ENCODE measurements around the gene TMPRSS11E. TPM values are rescaled to one million over a fixed set of nuclear protein-coding genes. Genes with fewer than 3 reads are reported as not detected.

TMPRSS11E gene
- total RNA-seq, 1 experiment from 2014 or later, result not detected

- no peak for ATAC-seq
- intact Hi-C loops (cut with micrococcal nuclease; ENCODE audit: unreplicated experiment) (no loop called here), in situ Hi-C loops (cut with HindIII; ENCODE audit: low pct_unique_long_range_greater_than_20kb, low sequenced_read_pairs) (no loop called here)
- TF ChIP-seq, protein P1, sequence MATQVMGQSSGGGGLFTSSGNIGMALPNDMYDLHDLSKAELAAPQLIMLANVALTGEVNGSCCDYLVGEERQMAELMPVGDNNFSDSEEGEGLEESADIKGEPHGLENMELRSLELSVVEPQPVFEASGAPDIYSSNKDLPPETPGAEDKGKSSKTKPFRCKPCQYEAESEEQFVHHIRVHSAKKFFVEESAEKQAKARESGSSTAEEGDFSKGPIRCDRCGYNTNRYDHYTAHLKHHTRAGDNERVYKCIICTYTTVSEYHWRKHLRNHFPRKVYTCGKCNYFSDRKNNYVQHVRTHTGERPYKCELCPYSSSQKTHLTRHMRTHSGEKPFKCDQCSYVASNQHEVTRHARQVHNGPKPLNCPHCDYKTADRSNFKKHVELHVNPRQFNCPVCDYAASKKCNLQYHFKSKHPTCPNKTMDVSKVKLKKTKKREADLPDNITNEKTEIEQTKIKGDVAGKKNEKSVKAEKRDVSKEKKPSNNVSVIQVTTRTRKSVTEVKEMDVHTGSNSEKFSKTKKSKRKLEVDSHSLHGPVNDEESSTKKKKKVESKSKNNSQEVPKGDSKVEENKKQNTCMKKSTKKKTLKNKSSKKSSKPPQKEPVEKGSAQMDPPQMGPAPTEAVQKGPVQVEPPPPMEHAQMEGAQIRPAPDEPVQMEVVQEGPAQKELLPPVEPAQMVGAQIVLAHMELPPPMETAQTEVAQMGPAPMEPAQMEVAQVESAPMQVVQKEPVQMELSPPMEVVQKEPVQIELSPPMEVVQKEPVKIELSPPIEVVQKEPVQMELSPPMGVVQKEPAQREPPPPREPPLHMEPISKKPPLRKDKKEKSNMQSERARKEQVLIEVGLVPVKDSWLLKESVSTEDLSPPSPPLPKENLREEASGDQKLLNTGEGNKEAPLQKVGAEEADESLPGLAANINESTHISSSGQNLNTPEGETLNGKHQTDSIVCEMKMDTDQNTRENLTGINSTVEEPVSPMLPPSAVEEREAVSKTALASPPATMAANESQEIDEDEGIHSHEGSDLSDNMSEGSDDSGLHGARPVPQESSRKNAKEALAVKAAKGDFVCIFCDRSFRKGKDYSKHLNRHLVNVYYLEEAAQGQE (IDR thresholded peaks at IDR 0.05; ENCODE audit: insufficient read depth in 1 of 2, low read depth in 2 of 2, low read length in 1 of 2), result no peak
- TF ChIP-seq SIN3A (IDR thresholded peaks at IDR 0.05; ENCODE audit: borderline replicate concordance, insufficient read depth, low read depth, low read length), result no peak
- TF ChIP-seq TCF7L2 (IDR thresholded peaks at IDR 0.05; ENCODE audit: low read depth, low read length), result no peak
- no peak for TF ChIP-seq POLR2AphosphoS5 (IDR thresholded peaks at IDR 0.05; ENCODE audit: low read depth, low read length)
- no peak for TF ChIP-seq CTCF (IDR thresholded peaks at IDR 0.05)
- no peak for DNase-seq (ENCODE audit: low read depth, low spot score)
- BruUV-seq (replicated peaks), result no TSS peak
- Histone ChIP-seq H3K27ac (ENCODE audit: low read length) (no peak overlapping the region), H3K9me3 (ENCODE audit: control insufficient read depth, insufficient read depth, low read depth, low read length) (no peaks in the 10 kb centered on the region), H3K27me3 (ENCODE audit: control insufficient read depth, insufficient read depth, low read length) (no peaks in the 10 kb centered on the region), H3K4me3 (ENCODE audit: low read depth in 2 of 2, low read length in 2 of 2) (no peak overlapping the region), H3K4me1 (ENCODE audit: control insufficient read depth, insufficient read depth, low read length) (no peaks in the 10 kb centered on the region), H3K36me3 (ENCODE audit: control insufficient read depth, insufficient read depth, low read length) (no peaks in the 10 kb centered on the region)
- ChIA-PET POLR2A (no interaction called here), CTCF (no interaction called here)
Measured at GRCh38 chr4:68494688-68495087, 47.4 kb downstream of the TMPRSS11E start.

- no peaks in the 10 kb centered on the region for H3K4me1 ChIP-seq (ENCODE audit: control insufficient read depth, insufficient read depth, low read length)
- no peak for TF ChIP-seq TCF7L2 (IDR thresholded peaks at IDR 0.05; ENCODE audit: low read depth, low read length)
- TF ChIP-seq CTCF (IDR thresholded peaks at IDR 0.05), result peak; percentile 70; the same call in 1 of the 2 replicates
- no peaks in the 10 kb centered on the region for H3K27me3 ChIP-seq (ENCODE audit: control insufficient read depth, insufficient read depth, low read length)
- no peaks in the 10 kb centered on the region for H3K36me3 ChIP-seq (ENCODE audit: control insufficient read depth, insufficient read depth, low read length)
- no peaks in the 10 kb centered on the region for H3K9me3 ChIP-seq (ENCODE audit: control insufficient read depth, insufficient read depth, low read depth, low read length)
- ATAC-seq, result peak; percentile 74; the same call in 1 of the 2 replicates
- in situ Hi-C loops (cut with HindIII; ENCODE audit: low pct_unique_long_range_greater_than_20kb, low sequenced_read_pairs) (no loop called here), intact Hi-C loops (cut with micrococcal nuclease; ENCODE audit: unreplicated experiment) (loop anchor here (2.0 kb wide), 1 partner anchor 672 kb away; no protein-coding TSS in a partner anchor)
- no TSS peak for BruUV-seq (replicated peaks)
- ChIA-PET POLR2A (no interaction called here), CTCF (no interaction called here)
- no peak overlapping the region for H3K27ac ChIP-seq (ENCODE audit: low read length)
- DNase-seq (ENCODE audit: low read depth, low spot score), result peak; percentile 53
- no peak overlapping the region for H3K4me3 ChIP-seq (ENCODE audit: low read depth in 2 of 2, low read length in 2 of 2)
Measured at GRCh38 chr4:68498413-68499007, 51.2 kb downstream of the TMPRSS11E start.
